Measurements from ENCODE around the gene SHTN1.

DNA sequence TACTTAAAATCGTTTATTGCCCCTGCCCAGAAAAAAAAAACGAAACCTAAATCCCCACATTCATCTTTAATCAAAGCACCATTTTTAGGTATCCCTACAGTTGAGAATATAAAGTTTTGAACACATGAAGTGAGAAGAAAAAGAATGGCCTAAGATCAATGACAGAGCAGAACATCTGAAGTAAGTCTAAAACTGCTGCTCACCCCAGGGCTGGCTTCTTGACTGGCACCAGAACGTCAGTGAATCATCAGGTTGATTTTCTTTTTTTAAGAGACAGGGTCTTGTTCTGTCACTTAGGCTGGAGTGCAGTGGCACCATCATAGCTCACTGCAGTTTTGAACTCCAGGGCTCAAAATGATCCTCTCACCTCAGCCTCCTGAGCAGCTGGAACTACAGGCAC is 24.9 kb downstream of the SHTN1 start:
- TF ChIP-seq, protein P1, sequence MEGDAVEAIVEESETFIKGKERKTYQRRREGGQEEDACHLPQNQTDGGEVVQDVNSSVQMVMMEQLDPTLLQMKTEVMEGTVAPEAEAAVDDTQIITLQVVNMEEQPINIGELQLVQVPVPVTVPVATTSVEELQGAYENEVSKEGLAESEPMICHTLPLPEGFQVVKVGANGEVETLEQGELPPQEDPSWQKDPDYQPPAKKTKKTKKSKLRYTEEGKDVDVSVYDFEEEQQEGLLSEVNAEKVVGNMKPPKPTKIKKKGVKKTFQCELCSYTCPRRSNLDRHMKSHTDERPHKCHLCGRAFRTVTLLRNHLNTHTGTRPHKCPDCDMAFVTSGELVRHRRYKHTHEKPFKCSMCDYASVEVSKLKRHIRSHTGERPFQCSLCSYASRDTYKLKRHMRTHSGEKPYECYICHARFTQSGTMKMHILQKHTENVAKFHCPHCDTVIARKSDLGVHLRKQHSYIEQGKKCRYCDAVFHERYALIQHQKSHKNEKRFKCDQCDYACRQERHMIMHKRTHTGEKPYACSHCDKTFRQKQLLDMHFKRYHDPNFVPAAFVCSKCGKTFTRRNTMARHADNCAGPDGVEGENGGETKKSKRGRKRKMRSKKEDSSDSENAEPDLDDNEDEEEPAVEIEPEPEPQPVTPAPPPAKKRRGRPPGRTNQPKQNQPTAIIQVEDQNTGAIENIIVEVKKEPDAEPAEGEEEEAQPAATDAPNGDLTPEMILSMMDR (IDR thresholded peaks at IDR 0.05), result no peak
- TF ChIP-seq EP300 (IDR thresholded peaks at IDR 0.05) (no peak), POLR2AphosphoS5 (IDR thresholded peaks at IDR 0.05) (no peak)

All from stomach (tissue), 4 donors.